DMS53 treated with DMSO at 0.1 percent for 48 hours (cell line): ENCODE measurements around the gene MUC12.
"Not testable (repeated sequence)": the region's sequence is repeated elsewhere in the genome, so short reads cannot be mapped to it uniquely, and the experiment has no call there.

Experiments
- DNase-seq: peaks from one replicate; lab custom pipeline; 2025; ENCODE audit not compliant: unreplicated experiment; lab: John Stamatoyannopoulos, UW

Gene MUC12, protein sequence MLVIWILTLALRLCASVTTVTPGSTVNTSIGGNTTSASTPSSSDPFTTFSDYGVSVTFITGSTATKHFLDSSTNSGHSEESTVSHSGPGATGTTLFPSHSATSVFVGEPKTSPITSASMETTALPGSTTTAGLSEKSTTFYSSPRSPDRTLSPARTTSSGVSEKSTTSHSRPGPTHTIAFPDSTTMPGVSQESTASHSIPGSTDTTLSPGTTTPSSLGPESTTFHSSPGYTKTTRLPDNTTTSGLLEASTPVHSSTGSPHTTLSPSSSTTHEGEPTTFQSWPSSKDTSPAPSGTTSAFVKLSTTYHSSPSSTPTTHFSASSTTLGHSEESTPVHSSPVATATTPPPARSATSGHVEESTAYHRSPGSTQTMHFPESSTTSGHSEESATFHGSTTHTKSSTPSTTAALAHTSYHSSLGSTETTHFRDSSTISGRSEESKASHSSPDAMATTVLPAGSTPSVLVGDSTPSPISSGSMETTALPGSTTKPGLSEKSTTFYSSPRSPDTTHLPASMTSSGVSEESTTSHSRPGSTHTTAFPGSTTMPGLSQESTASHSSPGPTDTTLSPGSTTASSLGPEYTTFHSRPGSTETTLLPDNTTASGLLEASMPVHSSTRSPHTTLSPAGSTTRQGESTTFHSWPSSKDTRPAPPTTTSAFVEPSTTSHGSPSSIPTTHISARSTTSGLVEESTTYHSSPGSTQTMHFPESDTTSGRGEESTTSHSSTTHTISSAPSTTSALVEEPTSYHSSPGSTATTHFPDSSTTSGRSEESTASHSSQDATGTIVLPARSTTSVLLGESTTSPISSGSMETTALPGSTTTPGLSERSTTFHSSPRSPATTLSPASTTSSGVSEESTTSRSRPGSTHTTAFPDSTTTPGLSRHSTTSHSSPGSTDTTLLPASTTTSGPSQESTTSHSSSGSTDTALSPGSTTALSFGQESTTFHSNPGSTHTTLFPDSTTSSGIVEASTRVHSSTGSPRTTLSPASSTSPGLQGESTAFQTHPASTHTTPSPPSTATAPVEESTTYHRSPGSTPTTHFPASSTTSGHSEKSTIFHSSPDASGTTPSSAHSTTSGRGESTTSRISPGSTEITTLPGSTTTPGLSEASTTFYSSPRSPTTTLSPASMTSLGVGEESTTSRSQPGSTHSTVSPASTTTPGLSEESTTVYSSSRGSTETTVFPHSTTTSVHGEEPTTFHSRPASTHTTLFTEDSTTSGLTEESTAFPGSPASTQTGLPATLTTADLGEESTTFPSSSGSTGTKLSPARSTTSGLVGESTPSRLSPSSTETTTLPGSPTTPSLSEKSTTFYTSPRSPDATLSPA (N-terminal part only)

DNA sequence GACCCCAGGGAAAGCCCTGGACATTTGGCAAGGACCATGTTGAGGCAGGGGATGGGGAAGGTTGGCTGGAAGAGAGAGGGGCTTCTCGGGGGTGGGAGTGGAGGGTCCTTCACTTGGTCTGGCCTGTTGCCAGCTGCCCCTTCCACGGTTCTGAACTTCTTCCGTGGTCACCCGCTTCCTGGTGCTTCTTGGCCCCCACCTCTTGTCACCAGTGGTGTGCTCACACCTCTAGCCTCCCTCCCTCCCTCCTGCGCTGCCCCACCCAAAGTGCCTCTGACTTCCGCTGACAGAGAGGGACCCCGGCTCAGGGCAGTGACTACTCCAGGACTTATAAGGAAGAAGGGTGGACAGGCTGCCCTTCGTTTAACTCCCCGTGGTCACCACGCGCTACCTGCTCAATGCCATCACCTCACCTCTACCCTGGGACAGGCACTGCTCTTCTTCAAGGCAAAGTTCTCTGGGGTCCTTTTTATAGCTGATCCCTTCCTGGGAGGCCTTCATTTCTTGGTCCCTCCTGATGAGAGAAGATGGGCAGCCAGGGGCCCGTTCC lies at the start of gene MUC12:
Gene MUC12 (plus strand): TSS at position 500 of the 550 bp plus-strand sequence. CDS start 58 bp downstream, outside the sequence.
- DNase-seq, result no peak

- DNase-seq, result not testable (repeated sequence)
Measured at GRCh38 chr7:100919779-100920437, 49.5 kb upstream of the MUC12 start.

DNA sequence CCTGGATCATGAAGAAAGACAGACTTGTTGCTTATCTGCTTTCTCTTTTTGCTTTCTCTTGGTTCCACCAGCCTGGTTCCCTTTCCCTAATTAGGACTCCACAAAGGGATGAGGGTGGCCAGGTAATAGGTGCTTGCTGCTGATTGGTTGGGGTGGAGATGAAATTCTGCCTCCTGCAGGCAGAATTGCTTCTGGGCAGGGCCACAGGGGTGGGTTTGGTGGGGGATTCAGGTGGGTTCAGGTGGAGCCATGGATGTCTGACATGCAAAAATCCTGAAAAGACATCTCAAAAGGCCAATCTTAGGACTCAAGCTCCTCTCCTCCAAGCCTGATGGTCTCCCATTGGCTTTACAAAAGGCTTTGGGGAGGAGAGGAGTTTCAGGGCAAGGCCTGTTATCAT lies 48.3 kb upstream of the MUC12 start:
- DNase-seq, result no peak

GRCh38 chr7:100923616-100924015 lies 45.7 kb upstream of the MUC12 start:
- not testable (repeated sequence) for DNase-seq

DNA sequence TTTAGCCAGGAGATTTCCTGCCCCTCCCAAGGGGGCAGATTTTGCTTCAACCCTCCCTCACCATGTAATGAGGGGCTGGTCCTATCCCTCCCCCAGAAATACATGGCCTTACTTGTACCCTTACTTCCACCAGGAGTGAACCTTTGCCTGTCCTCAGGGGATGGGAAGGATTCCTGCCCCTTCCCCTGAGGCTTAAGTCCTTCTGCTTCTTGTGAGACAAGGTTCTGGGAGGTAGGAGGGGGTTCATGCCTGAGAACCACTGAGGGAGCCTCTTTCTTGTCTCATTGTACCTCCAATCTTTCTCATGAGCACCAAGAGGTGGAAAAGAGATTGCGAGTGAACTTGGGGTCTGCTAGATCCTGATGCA lies 39.6 kb upstream of the MUC12 start:
- DNase-seq, result no peak

- DNase-seq, result no peak
Measured at GRCh38 chr7:100933734-100934133, 35.6 kb upstream of the MUC12 start.

DNA sequence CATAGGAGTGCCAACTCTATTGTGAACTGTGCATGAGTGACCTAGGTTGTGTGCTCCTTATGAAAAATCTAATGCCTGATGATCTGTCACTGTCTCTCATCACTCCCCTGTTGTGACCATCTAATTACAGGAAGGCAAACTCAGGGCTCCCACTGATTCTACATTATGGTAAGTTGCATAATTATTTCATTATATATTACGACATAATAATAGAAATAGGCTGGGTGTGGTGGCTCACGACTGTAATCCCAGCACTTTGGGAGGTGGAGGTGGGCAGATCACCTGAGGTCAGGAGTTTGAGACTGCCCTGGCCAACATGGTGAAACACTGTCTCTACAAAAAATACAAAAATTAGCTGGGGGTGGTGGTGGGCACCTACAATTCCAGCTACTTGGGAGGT lies 34.0 kb upstream of the MUC12 start:
- not testable (repeated sequence) for DNase-seq

DNA sequence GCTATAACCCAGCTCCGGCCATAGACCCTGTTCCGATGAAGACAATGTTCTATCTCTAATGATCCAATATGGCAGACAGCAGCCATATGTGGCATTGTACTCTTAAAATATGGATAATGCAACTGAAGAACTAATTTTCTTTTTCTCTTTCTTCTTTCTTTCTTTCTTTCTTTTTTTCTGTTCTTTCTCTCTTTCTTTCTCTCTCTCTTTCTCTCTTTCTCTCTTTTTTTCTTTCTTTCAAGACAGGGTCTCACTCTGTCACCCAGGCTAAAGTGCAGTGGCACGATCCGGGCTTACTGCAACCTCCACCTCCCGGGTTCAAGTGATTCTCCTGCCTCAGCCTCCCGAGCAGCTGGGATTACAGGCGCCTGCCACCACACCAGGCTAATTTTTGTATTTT lies 33.2 kb upstream of the MUC12 start:
- not testable (repeated sequence) for DNase-seq

DNA sequence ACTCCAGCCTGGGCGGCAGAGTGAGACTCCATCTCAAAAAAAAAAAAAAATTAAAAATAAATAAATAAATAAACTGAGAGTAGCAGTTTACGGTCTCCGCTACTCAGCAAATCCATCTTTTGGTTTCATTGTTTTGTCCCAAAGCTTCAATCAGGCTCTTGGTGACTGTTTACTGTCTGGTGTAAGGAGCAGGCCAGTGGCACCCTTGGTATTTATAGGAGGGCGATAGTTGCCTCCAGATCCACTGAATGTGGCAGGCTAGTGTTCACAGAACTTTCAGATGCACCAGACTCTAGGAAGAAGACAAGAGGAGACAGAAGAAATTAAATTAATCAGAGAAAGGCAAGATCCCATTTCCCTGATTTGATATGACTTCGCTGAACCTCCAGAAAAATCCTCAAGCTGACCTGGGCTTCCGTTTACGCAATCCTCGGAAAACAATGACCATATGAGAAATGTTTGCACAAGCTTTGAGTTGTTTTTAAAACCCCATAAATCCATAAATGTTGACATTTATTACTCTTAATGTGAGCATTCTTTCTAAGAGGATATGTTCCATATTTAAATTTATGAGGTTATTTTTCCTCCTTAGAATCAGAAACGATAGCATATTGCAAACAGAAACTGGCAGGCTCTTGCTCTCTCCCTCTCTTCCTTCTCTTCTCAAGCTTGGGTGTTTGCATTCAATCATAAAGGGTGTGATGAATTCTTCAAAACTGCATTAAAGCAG lies 27.2 kb upstream of the MUC12 start:
- DNase-seq, result peak; percentile 28

GRCh38 chr7:100943693-100944092 lies 25.7 kb upstream of the MUC12 start:
- no peak for DNase-seq

DNA sequence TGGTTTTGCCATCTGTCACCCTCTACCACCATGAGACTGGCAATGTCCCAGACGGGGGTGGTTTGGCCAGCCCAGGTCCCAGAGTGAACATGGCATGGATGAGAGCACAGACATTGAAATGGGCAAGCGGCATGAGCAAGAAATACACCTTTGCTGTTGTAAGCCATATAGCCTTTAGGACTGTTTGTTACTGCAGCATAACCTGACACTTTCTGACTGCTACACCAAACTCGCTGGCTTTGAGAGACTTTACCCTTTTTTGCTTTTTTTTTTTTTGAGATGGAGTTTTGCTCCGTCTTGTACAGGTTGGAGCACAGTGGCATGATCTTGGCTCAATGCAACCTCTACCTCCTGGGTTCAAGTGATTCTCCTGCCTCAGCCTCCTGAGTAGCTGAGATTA lies 25.2 kb upstream of the MUC12 start:
- no peak for DNase-seq

DNA sequence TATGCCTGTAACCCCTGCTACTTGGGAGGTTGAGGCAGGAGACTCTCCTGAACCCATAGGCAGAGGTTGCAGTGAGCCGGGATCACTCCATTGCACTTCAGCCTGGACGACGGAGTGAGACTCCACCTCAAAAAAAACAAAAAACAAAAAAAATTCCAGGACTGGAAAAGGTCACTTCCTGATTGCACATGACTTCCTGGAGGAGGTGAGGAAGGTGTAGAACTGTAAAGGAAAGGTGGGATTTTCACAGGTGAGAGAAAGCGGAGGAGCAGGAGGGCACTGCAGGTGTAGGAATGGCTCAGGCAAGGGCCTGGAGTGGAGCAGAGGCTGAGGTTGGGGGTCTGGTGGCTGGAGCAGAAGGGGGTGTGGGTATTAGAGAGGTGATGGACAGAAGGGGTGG lies 23.3 kb upstream of the MUC12 start:
- DNase-seq, result no peak

DNA sequence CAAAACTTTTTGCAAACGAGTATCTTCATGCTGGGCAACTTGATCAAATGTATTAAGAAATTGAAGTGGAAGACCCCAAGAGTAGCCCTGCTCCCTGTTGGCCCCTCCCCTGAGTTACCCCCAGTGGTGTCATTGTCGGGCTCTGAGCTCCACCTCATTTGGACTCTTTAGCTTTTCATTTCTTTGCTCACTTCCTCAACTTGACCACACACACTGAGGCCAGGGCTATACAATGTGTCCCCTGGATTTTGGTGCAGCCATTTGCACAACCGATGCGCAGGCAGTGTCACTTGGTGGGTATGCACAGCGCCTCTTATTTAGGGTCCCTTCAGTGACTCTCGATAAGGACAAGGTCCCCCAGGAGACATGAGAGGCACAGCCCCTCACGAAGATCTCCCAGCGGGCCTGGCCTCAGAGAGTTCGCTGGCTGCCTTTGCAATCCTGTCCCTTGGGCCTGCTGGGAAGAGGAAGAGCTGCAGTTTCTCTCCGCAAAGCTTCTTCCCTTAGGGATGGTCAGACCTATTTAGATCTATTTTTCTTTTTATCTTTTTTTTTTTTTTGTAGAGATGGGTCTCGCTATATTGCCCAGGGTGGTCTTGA lies 22.5 kb upstream of the MUC12 start:
- DNase-seq, result no peak

DNA sequence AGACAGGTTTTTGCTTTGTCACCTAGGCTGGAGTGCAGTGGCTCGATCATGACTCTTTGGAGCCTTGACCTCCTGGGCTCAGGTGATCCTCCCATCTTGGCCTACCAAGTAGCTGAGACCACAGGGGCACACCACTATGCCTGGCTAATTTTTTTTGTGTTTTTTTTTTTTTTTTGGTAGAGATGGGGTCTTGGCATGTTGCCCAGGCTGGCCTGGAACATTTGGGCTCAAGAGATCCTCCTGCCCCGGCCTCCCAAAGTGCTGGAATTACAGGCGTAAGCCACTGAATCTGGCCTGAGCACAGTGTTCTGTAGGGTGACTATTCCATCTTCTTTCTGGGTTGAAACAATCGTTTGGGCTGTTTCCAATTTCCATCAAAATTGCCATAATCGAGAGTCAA lies 21.6 kb upstream of the MUC12 start:
- no peak for DNase-seq

DNA sequence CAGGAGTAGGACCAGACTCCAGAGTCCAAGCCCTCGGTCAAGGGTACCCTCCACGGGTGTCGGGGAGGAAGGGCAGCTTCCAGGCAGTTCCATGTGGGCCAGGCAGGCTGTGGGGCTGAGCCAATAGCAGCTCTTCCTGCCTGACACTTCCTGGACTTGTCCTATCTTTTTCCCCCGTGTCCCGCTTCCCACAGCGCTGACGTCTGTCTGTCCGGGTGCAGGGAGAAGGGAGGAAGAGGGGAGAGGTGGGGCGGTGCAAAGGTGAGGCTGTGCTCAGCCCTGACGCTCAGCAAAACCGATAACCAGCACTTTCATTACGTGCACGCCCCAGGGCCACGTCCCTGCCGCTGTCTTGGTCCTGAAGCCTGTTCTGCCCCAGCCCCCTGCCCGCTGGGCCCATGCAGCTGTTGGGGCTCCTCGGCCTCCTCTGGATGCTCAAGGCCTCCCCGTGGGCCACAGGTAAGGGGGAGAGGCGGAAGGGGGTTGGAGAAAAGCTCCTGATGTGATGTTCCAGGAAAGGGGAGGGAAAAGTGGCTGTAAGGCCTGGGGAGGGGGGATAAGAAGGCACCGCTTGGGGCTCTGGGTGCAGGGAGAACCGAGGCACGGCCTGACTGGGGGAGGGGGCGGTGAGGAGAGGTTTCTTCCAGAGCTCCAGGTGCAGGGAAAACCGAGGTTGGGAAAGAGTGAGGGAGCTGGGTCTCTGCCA lies 20.0 kb upstream of the MUC12 start, which contains the start of gene MUC3A:
Gene MUC3A (plus strand): TSS at position 308 of the 706 bp plus-strand sequence. CDS start 91 bp downstream, at position 399.
- no peak for DNase-seq

GRCh38 chr7:100949933-100950443 lies 19.4 kb upstream of the MUC12 start:
- DNase-seq, result no peak

DNA sequence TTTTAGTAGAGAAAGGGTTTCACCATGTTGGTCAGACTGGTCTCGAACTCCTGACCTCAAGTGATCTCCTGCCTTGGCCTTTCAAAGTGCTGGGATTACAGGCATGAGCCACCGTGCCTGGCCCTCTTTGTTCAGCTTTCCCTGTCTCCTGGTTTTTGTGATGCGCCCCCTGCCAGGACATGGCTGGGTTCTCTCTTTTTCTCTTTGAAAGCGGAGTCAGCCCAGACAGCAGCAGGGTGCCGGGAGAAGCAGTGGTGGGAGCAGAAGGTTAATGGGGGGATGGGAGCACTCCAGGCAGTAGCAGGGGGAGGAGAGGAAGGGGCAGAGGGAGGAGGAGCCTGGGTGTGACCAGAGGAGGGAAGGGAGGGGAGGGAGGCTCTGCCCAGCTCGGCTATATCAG lies 18.2 kb upstream of the MUC12 start:
- DNase-seq, result no peak

DNA sequence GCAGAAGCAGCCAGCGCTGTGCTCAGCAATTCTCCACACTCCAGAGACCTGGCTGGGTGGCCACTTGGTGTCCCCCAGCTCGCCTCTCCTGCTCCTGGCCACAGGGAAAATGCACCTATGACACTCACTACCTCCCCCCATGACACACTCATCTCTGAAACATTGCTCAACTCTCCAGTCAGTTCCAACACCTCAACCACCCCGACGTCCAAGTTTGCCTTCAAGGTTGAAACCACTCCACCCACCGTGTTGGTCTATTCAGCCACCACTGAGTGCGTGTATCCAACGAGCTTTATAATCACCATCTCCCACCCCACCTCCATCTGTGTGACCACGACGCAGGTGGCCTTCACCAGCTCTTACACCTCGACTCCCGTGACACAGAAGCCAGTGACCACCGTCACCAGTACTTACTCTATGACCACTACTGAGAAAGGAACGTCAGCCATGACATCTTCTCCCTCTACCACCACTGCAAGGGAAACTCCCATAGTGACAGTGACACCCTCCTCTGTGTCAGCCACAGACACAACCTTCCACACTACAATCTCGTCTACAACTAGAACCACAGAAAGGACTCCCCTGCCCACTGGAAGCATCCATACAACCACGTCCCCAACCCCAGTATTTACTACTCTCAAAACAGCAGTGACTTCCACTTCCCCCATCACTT lies 17.3 kb upstream of the MUC12 start:
- no peak for DNase-seq
